ENCODE measurements around the gene CACNA1B.
"Not testable (repeated sequence)": the region's sequence is repeated elsewhere in the genome, so short reads cannot be mapped to it uniquely, and the experiment has no call there.

- TF ChIP-seq CTCF, POLR2A (IDR thresholded peaks at IDR 0.05): not testable (repeated sequence)
These were observed 257.0 kb downstream of the CACNA1B start for GRCh38 chr9:138134581-138134980.

Data from vagina (tissue), 2 donors.